GM21526 (cell line): ENCODE results near the gene MAPK8IP3.

Experiments used
- ATAC-seq: cut with Tn5 transposase; IDR thresholded peaks from one replicate; pipeline ENCODE4 v1.9.1; 2021; ENCODE audit warnings: moderate library complexity; ENCODE audit not compliant: unreplicated experiment, low FRiP score

The MAPK8IP3 gene

GRCh38 chr16:1800701-1801100 is 94.7 kb downstream of the MAPK8IP3 start:
- ATAC-seq, result no peak

DNA sequence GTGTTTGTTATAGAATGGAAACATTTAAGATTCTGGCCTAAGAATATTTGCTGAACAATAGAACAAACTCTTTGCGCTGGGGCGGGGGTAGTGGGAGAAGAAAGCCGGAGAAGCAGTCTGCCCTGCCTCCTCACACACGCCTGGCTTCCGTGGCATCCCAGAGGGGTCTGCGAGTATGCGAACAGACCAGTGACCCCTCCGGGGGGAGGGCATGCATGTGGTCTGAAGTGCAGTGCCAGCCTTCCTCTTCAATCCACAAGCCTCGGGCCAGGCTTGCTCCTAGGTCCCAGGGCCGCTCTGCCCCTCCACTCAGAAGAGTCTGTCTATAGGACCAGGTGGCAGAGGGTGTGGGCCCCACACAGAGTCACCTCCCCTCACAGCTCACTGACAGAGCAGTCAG is 101.6 kb downstream of the MAPK8IP3 start:
- no peak for ATAC-seq

DNA sequence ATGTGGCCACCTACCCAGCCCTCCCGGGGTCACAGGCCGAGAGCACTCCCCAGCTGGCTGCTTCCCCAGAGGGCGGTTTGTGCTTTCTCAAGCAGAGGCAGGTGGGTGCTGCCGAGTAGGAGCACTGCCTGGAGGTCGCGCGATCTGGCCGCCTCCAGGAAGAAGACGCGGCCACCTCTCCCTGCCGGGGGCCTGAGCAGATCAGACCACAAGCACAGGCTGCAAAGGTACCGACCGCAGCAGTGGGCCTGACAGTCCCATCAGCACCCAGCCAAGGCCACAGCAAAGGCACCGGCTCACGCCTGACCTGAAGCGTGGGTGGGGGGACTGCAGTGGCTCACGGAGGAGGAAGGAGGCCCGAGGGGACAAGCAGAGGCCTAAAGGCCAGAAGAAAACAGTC is 102.7 kb downstream of the MAPK8IP3 start:
- no peak for ATAC-seq

DNA sequence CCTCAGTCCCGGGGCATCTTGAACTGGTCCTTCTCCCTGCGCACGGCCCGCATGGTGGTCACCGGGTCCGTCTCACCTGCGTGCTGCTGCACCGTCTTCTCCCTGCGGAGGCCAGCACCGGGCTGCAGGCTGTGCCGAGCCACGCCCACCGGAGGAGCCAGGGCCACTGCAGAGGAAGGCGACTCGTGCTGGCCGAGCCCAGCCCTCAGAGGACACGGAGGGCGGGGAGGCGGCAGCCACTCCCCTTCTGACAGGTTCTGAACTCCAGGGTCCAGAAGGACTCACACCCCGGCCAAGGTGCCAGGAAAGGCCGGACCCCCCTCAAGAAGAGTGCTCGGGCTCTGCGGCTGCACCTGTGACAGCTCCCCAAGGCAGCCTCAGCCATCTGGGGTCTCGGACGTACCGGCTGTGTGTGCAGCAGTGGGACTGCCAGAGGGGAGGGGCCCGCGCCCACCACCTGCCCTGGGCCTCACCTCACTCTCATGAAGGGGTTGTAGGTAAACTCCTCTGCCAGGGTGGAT is 103.3 kb downstream of the MAPK8IP3 start:
- no peak for ATAC-seq

- ATAC-seq, result no peak
Measured at GRCh38 chr16:1810106-1810505, 104.1 kb downstream of the MAPK8IP3 start.

DNA sequence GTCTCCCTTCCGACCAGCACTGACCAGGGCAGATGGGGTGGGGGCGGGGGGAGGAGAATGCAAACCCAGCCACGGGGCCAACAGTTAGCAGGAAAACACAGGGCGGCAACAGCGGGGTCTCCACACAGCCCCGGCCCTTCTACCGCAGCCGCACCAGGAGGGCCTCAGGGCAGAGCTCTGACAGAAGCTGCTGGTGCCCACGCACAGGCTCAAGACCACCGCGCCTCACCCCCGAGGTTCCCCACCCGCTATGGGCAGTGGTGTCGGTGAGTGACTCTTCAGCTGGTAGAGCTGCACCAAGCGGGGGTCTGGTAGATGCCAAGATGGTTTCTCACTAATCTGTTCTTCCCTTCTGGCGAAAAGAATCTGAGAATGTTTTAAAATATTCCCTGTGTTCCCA is 104.5 kb downstream of the MAPK8IP3 start:
- ATAC-seq, result no peak

DNA sequence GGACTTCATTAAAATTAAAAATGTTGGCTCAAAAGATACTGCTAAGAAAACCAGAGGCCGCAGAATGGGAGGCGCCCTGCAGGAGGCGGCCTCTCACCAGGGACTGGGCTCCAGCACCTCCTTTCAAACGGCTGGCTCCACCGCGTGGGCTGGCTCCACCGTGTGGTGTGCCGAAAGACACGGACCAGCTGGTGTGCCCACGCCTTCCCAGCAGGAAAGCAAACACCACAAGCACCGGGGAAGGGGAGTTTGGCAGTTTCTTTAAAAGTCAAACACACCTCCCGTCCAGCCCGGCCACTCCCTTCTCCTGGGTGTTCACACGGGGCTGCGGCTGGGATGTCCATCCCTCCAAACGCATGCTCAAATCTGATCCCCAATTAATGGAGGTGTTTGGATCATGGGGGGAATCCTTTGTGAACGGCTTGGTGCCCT is 106.8 kb downstream of the MAPK8IP3 start:
- no peak for ATAC-seq

- ATAC-seq, result no peak
Measured at GRCh38 chr16:1815461-1815860, 109.5 kb downstream of the MAPK8IP3 start.

GRCh38 chr16:1816396-1817275 is 110.6 kb downstream of the MAPK8IP3 start:
- no peak for ATAC-seq

DNA sequence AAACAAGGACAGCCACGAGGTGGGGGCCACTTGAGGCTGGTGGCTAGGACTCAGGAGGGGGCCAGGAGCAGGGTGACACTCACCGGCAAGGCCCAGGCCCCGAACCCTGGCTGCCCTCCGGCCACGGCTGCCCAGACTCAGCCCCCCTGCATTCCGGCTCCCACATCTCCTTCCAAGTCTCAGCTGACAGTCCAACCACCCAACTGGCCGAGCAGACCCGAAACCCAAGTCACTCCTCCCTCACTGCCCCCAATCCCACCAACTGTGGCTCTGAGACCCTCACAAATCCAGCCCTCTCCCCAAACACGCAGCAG is 111.2 kb downstream of the MAPK8IP3 start:
- no peak for ATAC-seq

- ATAC-seq, result no peak
Measured at GRCh38 chr16:1817716-1818115, 111.7 kb downstream of the MAPK8IP3 start.

DNA sequence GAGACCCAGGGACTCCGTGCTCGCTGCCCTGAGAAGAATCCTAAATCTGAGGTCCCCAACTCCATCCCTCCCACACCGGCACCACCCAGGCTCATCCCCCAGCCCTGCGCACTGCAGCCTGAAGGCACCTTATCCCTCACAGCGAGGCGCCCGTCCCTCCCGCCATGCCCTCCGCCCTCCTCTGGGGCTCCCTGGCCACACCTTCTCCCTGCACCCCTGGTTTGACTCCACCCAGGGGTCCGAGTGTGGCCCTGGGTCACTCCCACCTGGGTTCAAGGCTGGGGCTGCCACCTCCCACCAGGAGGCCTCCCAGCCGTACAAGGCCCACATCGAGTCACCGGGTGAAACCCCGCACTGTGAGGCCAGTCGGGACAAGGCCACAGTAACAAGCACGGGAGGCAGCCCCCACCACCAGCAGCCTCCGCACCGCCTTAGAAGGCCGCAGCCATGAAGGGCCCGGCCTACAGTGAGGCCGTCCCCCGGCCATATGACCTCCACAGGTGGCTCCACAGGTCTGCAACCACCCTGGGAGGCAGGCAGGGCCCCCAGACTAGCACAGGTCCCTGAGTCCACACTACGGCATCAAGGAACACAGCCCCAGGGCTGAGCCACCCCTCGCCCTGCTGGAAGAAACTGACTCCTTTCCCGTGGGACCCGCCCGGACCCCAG is 112.3 kb downstream of the MAPK8IP3 start:
- ATAC-seq, result no peak

DNA sequence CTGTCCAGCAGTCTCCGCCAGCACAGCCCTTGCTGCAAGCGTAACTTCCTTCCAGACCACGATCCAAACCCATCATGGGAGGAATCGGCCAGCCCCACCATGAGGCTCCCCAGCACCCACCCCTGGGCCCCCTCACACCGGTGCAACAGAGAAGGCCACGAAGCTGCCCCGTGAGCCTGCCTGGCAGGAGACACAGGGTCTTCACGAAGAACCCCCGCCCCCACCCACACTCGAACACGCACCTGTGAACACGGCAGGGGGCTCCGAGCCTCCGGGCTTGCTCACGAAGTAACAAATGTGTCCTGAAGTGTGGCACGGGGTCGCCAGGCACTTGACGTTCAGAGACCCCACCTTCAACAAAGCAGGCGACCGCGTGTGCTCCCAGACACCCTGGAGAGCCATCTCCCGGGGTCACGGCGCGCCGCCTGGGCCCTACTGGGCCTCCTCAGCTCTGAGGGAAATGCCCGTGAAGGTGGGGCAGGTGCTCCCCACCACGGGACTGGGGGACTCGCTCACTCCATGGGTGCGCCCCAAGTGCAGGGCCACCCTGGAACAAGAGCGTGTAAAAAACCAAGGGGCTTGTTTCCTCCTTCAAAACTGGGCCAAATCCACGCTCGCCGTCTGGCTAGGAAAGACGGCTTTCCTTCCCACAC is 113.0 kb downstream of the MAPK8IP3 start:
- no peak for ATAC-seq

DNA sequence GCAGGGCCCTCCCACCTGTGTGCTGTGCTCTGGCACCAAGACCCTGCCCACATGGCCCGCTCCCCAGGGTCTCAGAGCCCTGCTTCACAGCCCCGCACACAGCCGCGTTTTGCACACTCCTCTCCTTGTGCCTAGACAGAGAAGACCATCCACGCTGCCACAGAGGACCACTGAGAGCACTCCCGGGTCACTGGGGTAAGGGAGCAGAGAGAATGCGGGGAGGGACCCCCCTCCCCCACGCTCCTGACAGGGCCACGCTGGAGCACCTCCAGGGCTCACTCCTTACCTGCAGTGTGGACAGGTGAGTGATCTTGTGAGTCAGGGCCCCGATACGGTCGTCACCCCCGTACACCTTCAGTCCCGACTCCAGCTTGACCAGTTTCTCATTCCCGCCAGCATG is 113.6 kb downstream of the MAPK8IP3 start:
- ATAC-seq, result no peak
